Endothelial cell of umbilical vein (primary cell): ENCODE measurements around the gene ARHGAP42.

Experiments
- CTCF ChIP-seq, 2 donors: IDR thresholded peaks; 1 replicate in 1 of 2; 2 replicates in 1 of 2; pipeline ENCODE4 v1.5.1; 2011; ENCODE audit warnings: low read length in 2 of 2, mild to moderate bottlenecking in 2 of 2, moderate library complexity in 2 of 2, control low read depth in 1 of 2, inconsistent platforms in 1 of 2, low read depth in 1 of 2; ENCODE audit not compliant: insufficient read depth in 1 of 2; ENCODE audit errors: extremely low read depth in 1 of 2
- EZH2 ChIP-seq: IDR thresholded peaks from 2 replicates; pipeline ENCODE4 v1.6.1; 2012; ENCODE audit warnings: borderline replicate concordance, low read depth, mild to moderate bottlenecking, moderate library complexity, low read length, inconsistent platforms; ENCODE audit not compliant: severe bottlenecking
- MAX ChIP-seq: IDR thresholded peaks from 2 replicates; pipeline ENCODE4 v1.6.1; 2011; ENCODE audit not compliant: insufficient read depth, insufficient read length
- MYC ChIP-seq: IDR thresholded peaks from one replicate; pipeline ENCODE4 v1.6.1; 2011; ENCODE audit warnings: mild to moderate bottlenecking, low read depth, low read length
- POLR2A ChIP-seq: IDR thresholded peaks from 2 replicates; pipeline ENCODE4 v1.6.1; 2012; ENCODE audit warnings: low read depth, mild to moderate bottlenecking, control low read depth, low read length
- POLR2AphosphoS5 ChIP-seq: IDR thresholded peaks from 2 replicates; pipeline ENCODE4 v1.6.1; 2012; ENCODE audit warnings: low read depth, mild to moderate bottlenecking, control low read depth, low read length, moderate library complexity; ENCODE audit not compliant: insufficient read depth

- no peak for TF ChIP-seq CTCF (IDR thresholded peaks at IDR 0.05; ENCODE audit: extremely low read depth in 1 of 2, insufficient read depth in 1 of 2, low read depth in 1 of 2, low read length in 2 of 2)
- no peak for TF ChIP-seq EZH2
- no peak for TF ChIP-seq MAX
- no peak for TF ChIP-seq POLR2AphosphoS5
- TF ChIP-seq MYC: no peak
- TF ChIP-seq POLR2A: no peak
These were observed 47.0 kb upstream of the ARHGAP42 start for GRCh38 chr11:100640071-100640470.
